Measurements from ENCODE around the gene VEGFA.
"Not testable (repeated sequence)": the region's sequence is repeated elsewhere in the genome, so short reads cannot be mapped to it uniquely, and the experiment has no call there.

VEGFA gene

GRCh38 chr6:43806043-43806757 is 36.2 kb downstream of the VEGFA start:
- no peak for DNase-seq

GRCh38 chr6:43806758-43807227 is 36.8 kb downstream of the VEGFA start:
- no peak for DNase-seq

- no peak for DNase-seq
Observed at GRCh38 chr6:43807228-43808061, 37.4 kb downstream of the VEGFA start.

- no peak for DNase-seq
Observed at GRCh38 chr6:43808412-43808811, 38.4 kb downstream of the VEGFA start.

- DNase-seq: no peak
Observed at GRCh38 chr6:43809417-43810305, 39.6 kb downstream of the VEGFA start.

GRCh38 chr6:43810965-43811732 is 41.1 kb downstream of the VEGFA start:
- no peak for DNase-seq

GRCh38 chr6:43811733-43812099 is 41.7 kb downstream of the VEGFA start:
- DNase-seq: no peak

GRCh38 chr6:43812850-43813578 is 43.0 kb downstream of the VEGFA start:
- DNase-seq: no peak

GRCh38 chr6:43814111-43814510 is 44.1 kb downstream of the VEGFA start:
- no peak for DNase-seq

GRCh38 chr6:43814865-43815264 is 44.9 kb downstream of the VEGFA start:
- no peak for DNase-seq

- DNase-seq: no peak
Observed at GRCh38 chr6:43817192-43817591, 47.2 kb downstream of the VEGFA start.

- not testable (repeated sequence) for DNase-seq
Observed at GRCh38 chr6:43818973-43819372, 49.0 kb downstream of the VEGFA start.

GRCh38 chr6:43819958-43820357 is 49.9 kb downstream of the VEGFA start:
- DNase-seq: no peak

- DNase-seq: no peak
Observed at GRCh38 chr6:43820486-43820885, 50.5 kb downstream of the VEGFA start.

- no peak for DNase-seq
Observed at GRCh38 chr6:43821101-43821886, 51.3 kb downstream of the VEGFA start.

- DNase-seq: no peak
Observed at GRCh38 chr6:43823390-43823789, 53.4 kb downstream of the VEGFA start.

- no peak for DNase-seq
Observed at GRCh38 chr6:43823879-43824702, 54.1 kb downstream of the VEGFA start.

GRCh38 chr6:43824703-43825064 is 54.7 kb downstream of the VEGFA start:
- DNase-seq: no peak

- DNase-seq: no peak
Observed at GRCh38 chr6:43825187-43826115, 55.4 kb downstream of the VEGFA start.

All from NCI-H446 (cell line).